Measurements from ENCODE around the gene RFT1.

RFT1 gene

DNA sequence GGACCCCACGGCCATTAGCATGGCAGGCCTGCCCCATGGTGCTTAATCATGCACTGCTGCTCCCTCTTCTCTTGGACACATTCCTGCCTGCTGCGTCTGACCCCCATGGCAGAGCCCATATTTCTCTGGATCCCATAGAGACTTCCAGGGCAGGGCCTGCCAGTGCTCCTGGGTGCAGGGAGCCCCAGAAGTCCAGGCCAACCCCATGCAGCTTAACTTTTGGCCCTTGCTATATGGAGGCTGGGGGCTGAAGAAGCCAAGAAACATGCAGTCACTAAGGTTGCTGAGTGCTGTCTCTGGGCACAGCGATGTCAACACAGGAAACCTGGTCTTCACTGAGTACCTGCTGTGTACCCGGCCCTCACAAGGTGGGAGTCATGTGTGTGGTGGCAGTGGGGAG lies 19.5 kb upstream of the RFT1 start:
- DNase-seq, result no peak

DNA sequence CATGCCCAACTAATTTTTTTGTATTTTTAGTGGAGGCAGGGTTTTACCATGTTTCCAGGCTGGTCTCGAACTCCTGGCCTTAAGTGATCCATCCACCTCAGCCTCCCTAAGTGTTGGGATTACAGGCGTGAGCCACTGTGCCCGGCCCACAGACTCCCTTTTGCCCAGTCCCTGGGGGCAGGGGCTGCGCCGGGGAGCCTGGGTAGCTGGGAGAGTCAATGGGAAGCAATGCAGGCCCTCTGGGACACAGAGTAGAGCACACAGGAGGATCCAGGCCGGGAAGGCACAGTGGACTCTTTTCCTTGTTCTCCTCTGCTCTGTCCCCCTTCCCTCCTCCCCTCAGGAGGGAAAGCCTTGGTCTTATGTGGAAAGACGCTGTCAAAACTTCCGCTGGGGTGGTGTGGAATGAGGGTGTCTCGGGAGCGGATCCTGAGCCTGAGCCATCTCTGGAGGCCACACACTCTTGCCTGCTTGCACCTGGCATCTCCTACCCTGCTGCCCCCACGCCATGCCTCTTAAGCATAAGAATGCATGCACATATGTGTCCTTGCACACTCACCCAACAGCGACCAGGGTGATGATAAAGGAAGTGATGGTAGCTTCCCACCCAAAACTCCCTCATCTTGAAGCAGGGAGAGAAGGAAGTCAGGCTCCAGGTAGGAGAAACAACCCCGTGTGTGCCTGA lies 18.9 kb upstream of the RFT1 start:
- DNase-seq, result no peak

DNA sequence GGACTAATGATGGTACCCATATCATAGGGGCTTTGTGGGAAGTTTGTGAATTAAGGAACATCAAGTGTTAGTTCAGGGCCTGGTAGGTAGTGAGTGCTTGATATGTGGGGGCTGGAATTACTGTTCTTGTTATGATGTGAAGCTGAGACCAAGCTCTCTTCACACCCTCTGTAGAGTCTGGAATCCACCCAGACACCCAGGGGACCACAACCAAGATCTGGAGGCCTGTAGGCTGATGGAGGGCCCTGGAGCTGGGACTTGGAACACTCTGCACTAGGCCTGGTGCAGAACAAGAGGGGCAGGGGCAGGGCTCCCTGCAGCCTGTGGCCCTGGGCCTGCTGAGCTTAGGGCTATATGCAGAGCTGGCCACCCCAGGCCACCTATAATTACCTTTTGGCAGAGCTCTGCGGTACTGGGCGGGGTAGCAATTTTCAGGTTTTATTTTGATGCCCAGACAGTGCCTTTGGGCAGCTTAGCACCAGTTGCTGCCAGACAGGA lies 17.7 kb upstream of the RFT1 start:
- no peak for DNase-seq

DNA sequence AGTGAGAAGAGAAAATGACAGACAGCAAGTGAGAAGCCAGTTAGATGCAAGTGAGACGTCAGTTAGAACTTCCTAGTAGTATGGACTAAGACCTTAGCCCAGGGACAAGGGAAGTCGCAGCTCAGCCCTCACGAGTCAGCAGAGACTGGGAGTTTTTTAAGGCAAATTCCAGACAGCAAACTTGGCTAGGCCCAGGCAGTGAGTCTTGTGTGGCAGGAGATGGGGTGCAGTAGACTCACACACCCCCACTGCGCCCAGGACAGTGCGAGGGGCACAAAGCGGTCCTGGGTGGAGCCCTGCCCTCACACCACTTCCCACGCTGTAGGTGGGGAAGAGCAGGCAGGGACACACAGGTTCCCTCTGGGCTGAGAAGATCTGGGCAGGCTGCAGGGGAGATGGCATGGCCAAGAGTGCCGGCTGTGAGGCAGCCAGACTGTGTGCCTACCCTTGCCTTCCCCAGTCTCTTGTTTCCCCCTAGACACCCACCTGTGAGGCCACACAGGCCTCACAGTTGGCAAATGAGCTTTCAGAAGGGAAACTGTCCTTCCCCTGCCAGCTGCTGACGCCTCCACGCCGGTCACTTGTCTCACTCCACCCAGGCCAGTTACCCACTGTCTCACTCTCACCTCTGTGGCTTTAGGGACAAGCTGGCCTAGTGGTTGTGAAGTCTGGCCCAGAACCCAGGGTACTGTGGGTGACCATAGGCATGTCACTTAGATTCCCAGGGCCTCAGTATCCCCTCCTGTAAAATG lies 17.1 kb upstream of the RFT1 start:
- DNase-seq, result no peak

DNA sequence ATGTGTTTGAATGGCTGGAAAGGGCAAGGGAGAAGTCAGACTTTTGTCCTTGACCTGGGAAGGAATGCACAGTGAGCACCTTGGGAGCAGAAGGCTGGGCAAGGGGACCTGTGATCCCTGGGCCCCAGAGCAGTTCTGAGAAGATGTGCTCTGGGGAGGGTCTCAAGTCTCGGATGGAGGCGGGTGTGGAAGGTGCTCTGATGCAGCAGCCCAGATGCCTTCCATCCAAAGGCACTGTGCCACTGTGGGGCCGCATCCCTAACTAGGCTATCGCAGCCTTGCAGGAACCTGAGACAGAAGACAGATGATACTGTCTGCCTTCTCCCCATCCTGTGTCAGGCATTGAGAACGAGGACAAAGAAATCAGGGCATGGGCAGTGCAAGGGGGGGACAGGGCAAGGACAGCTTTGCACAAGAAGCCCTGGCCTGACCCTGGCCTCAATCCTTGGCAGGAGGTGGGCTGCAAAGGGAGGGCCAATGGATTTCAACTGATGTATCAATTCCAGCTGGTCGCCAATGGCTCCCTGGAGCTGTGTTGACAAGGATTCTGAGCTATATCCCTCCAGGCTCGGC lies 16.2 kb upstream of the RFT1 start:
- no peak for DNase-seq

DNA sequence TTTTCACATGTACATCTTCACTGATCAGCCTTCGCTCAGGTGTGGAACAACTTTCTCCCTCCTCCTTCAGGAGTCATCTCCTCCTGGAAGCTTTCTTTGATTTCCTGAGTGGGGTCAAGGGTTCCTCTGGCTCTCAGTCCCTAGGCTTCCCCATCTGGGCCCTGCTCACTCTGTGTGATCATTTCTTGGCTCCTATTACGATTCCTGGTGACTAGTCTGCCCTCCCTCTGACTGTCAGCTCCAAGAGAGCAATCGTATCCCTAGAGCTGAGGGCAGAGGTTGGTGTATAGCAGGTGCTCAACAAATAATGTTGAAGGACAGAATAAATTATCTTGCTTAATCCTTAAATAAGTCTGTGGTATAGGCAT lies 15.5 kb upstream of the RFT1 start:
- DNase-seq, result no peak

DNA sequence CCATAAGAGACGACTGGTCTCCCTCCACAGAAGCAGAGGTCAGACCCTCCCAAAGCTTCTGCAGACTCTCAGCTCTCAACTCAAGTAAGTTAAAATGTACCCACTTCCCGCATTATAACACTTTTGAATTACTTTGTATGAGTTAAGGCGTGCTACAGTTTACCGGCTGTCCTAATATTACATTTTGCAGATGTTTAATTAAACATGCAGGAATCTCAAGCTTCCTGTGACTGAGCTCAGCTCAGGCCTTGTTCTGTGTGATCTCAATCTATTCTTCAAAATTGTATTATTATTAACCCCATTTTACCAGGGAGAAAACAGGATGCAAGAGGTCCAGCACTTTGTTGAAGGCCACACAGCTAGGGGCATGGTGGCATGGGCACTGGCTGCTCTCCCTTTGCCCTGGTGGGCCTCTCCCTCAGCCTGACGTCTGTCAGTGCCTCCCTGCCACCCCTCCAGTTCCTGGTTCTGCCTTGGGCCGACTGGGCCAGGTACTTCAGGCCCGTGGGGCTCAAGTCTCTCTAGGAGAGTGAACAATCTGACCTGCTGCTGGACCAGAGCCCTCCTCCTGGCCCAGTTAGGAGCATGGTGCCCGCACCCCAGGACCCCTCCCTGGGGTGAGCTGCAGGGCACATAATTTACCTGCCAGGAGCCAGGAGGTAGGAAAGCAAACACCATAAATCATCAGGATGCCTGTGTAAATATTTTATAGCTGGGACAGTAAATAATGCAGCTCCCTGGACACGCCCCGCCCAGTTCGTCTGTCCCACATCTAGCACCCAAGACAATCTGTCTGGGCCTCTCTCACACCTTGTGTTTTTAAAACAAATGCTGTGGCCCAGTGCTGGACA lies 14.9 kb upstream of the RFT1 start:
- DNase-seq, result no peak

DNA sequence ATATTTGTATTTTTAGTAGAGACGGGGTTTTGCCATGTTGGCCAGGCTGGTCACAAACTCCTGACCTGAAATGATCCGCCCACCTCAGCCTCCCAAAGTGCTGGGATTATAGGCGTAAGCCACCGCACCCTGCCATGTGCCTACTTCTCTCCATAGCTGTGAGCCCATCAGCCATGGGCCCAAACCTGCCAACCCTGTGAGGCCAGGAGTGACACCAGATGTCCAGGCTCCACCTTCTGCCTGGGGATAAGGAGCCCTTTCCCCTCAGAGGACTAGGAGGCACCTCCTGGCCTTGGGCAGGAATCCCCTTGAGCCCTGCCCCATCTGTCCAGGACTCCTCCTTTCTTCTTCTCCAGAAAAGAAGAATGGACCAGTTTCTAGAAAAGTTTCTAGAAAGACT lies 14.2 kb upstream of the RFT1 start:
- no peak for DNase-seq

DNA sequence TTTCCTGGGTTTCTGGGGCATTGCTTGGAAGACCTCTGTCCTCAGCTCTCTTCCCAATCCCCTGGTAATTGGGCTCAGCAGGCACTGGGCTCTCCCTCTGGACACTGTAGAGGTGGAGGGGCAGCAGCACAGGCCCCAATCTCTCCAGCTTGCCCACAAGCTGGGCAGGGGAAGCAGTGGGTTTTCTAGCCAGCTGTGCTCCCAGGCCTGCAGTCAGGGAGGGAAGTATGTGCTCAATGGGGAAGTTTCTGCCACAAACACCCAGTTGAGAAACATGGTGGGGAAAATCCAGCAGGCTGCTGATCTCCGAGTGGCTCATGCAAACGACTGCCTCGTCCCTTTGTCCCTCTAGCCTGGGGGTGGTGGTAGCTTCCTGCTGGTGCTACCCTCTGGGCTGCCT lies 12.8 kb upstream of the RFT1 start:
- DNase-seq, result no peak

DNA sequence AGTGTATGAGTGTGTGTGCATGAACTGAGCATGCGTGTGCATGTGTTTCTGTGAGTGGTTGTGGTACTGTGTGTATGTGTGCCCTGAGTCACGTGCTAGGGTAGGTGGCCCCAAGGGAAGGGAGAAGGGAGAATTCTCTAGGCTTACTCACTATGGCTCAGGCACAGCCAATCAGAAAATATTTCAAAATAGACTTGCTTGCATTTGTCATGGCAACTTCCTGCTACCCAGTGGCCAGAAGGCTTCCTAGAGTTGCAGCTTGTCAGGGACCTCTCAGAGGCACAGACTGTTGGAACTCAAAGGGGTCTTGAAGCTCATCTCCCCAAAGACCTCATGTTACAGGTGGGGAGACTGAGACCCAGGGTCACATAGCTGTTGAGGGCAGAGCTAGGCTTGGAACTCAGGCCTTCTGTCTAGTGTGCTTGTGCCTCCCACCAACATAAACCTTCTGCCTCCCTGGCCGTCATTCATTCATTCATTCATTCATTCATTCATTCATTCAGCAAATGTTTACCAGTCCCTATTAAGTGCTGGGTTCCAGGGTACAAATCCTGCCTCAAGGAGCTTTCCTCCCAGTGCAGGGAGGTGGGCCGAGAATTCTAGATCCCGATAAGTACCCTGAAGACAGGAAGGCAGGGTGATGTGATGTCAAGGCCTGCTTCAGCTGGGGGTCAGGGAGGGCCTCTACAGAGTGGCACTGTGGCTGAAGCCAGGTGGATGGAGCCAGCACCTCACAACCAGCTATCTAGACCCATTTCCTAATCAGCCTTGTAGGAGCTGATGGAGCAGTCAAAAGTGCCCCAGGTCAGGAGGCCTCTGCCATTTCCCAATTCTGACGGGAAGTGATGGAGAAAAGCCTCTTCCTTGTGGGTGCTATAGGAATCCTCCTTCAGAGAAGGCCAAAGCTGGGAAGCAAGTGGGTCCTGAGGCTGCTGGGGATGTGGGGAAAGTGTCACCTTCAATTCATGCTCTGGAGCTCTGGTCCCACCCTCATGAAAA lies 10.9 kb upstream of the RFT1 start:
- no peak for DNase-seq

DNA sequence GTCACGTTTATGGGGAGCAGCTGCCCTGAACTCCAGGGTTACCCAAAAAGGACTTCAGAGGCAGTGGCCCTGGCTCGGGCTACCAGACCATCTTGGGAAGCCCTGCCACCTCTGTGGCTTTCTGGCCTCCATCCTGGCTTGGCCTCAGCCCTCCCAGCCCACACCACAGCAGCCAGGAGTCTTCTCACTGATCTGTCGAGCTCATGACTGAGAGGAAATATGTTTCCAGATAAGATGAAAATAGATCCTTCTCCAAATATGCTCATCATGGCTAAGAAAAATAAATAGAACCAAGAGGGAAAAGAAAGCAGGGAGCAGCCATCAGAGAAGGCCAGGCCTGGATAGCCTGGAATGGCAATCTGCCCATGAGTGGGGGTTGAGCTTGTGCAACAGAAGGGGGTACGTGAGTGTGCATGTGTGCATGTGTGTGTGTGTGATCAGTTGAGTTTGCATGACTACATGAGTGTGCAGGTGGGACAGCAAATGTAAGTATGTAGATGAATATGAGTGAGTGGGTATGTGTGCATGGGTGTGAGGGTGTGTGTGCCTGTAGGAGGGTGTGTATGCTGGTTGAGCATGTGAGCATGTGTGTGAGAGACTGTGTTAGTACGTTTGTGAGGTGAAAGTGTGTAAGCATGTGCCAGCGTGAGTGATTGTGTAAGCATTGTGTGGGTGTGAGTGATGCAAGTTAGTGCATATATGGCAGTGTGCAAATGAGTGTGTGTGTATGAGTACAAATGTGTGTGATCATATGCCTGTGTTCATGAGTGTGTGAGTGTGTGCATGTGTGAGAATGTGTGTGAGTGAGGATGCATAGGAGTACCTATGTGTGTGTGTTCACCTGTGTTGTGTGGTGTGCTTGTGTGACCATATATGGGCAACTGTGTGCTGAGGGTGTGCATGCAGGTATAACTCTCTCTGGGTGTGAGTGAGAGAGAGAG lies 9.9 kb upstream of the RFT1 start:
- no peak for DNase-seq

DNA sequence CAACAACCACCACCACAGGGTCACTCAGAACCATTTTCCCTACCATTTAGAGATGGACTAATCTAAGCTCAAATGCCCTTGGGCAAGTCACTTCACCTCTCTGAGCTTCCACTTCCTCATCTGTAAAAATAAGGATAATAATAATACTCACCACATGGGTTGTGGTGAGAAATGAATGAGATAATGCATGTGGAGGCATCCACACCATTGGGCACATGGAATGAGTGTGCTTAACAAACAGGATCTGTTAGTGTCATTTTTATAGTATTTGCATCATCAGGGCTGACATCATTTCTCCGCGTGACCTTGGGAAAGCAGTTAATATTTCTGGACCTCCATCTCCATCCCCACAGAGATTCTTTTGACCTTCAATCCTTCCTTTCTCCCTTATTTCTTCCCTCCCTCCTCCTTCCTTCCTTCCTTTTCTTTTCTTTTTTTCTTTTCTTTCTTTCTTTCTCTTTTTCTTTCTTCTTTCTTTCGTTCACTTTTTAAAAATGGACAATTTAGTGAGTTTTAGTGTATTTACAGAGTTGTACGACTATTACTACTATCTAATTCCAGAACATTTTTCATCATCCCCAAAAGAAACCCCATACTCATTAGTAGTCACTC lies 7.7 kb upstream of the RFT1 start:
- DNase-seq, result no peak

DNA sequence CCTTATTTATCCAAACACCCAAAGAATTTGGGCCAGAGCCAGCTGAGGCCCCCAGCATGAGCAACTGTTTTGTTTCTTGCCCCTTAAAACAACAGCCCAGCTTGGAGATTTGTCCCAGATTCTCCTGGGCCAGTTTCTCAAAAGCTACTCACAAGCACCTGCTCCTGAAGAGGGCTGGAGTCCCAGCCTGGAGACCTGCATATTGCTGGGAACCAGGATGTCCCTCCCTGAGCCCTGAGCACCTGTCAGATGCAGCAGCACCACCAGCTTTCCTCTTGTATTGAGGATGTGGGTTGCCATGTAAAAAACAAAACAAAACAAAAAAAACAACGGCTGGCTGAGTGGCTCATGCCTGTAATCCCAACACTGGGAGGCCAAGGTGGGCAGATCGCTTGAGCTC lies 7.0 kb upstream of the RFT1 start:
- no peak for DNase-seq

DNA sequence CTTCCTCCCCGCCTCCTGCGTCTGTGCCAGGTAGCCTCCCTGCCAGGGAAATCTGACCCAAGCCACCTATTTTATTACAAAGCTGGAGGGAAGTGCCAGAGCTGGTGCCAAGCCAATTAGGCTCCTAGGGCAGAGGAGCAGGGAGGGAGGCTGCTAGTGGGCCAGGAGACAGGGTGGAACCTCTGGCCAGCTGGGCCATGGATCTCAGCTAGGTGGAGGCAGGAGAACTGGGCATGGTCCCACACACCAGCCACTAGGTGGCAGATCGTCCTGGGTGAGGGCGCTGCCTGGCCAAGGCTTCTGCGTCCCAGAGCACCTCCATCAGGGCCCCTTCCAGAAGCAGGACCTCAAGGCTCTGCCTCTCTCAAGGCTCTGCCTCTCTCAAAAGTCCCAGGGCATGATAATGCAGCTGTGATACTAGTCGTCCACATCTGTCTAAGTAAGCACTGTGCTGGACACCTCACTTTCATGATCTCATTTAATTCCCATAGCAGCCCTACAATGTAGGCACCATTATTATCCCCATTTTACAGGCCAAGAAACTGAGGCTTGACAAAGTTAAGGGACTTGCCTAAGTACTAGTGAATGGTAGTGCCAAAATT lies 4.5 kb upstream of the RFT1 start:
- DNase-seq, result peak; percentile 70

DNA sequence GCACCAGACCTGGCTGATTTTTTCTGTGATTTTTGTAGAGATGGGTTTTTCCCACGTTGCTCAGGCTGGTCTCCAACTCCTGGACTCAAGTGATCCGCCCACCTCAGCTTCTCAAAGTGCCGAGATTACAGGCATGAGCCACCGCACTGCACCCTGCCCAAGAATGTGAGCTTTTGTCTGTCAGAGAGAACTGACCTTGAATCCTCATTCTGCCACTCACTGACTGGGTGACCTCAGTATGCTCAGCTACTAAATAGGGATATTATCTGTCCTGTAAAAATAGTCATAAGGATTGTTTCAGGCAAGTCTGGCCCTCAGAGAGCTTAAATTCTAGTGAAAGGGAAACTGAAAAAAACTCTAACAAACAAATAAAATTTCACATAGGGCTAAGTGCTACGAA lies 2.1 kb upstream of the RFT1 start:
- DNase-seq, result no peak

DNA sequence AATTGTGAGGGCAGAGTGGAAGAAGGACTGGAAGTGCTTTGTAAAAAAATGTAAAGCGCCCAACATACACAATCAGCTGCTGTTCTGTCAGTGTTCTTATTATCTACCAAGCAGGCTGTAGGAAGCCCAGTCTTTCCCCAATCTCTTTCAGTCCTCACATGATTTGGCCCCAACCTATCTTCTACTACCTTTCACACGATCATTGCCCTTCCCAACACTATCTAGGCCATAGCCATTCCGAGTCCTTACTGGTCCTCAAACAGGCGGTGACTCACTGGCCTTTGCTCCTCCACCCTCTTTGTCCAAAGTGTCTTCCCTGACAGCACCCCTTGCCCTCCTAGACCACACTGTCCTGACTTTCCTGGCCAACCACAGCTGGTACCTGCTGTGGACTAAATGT lies 861 bp upstream of the RFT1 start:
- DNase-seq, result no peak

DNA sequence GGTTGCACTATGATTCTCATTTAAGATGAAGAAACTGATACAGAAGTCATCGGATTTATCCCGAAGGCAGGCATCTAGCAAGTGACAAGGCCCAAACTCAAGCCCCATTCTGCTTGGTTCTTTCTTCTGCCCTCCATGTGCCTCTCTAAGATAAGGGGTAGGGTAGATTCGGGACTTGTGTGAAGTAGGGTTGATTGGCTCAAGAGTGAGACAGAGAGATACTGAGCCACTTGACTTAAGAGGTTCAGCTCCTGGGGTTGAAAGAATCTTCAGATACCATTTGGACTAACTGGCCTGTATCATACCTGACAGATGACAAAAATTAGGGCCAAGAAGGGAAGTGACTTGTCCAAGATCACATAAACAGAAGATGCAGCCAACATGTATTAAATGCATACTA lies 891 bp downstream of the RFT1 start:
- DNase-seq, result no peak

DNA sequence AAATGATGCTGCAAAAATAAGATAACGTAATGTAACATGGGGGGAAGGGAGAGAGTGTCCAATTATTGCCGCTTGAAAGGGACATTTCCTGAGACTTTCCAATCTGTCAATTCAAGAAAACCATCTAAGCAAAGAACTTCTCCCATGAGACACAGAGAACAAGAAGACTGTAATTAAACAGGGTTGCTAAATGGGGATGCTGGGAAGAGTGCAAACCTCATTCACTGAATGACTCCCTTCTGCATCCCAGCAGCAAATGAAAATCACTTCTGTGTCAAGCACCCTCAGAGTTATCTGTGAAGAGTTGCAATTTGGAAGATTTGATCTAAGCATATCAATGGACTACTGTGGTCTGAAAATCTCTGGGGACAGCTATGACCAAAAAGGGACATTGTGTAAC lies 3.6 kb downstream of the RFT1 start:
- DNase-seq, result no peak

DNA sequence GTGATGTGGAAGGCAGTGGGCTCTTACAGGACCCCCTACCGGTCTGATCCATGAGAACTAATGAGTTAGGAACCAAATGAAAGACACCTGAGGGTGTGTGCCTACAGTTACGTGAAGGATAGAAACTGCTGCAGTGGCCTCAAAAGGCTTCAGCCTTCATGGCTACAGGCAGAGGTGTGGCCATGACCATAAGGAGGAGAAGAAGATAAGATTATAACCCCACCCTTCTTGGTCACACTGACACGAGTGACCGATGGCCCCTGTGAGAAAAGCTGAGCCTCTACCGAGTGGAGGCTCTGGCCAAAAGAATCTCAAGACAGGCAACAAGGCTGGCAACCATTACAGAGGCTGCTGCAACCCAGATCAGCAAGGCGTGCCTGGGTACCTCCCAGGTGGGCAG lies 6.3 kb downstream of the RFT1 start:
- DNase-seq, result no peak

DNA sequence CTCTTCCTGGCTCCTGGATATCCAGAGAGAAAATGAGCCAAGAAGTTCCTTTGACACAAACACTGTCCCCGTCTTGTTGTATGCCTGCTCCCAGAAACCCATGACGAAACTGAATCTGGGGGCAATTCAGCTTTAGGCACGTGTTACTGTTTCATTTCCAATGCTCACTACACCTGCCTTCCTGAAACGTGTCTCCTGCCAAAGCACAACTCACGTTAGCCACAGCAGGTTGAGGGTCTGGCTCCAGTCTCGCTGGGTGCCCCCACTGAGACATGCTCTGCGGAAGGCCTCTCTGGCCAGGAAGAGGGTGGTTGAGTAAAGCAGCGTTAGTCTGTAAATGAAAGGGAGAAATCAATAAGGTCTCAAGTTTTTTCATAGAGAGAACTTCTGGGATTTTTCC lies 6.7 kb downstream of the RFT1 start:
- no peak for DNase-seq

Measured in CD4-positive, alpha-beta T cell treated with Interleukin-17A for 4 hours (primary cell).